NCI-H2029 treated with DMSO at 0.1 percent for 48 hours (cell line): ENCODE data around the gene TOM1L2.
"Not testable (repeated sequence)": the region's sequence is repeated elsewhere in the genome, so short reads cannot be mapped to it uniquely, and the experiment has no call there.

Experiments
- DNase-seq: peaks from one replicate; lab custom pipeline; 2025; lab: John Stamatoyannopoulos, UW

TOM1L2 gene

GRCh38 chr17:17970699-17971430 is 1.3 kb downstream of the TOM1L2 start:
- no peak for DNase-seq

GRCh38 chr17:17966399-17966798 is 5.8 kb downstream of the TOM1L2 start:
- no peak for DNase-seq

- no peak for DNase-seq
Observed at GRCh38 chr17:17965152-17965721, 7.0 kb downstream of the TOM1L2 start.

- DNase-seq, result no peak
Observed at GRCh38 chr17:17964710-17965109, 7.5 kb downstream of the TOM1L2 start.

GRCh38 chr17:17963694-17964436 is 8.3 kb downstream of the TOM1L2 start:
- no peak for DNase-seq

- DNase-seq, result no peak
Observed at GRCh38 chr17:17963066-17963465, 9.1 kb downstream of the TOM1L2 start.

- DNase-seq, result no peak
Observed at GRCh38 chr17:17960500-17961030, 11.6 kb downstream of the TOM1L2 start.

GRCh38 chr17:17959520-17960361 is 12.5 kb downstream of the TOM1L2 start:
- DNase-seq, result no peak

- no peak for DNase-seq
Observed at GRCh38 chr17:17958982-17959381, 13.2 kb downstream of the TOM1L2 start.

- DNase-seq, result no peak
Observed at GRCh38 chr17:17957584-17957916, 14.7 kb downstream of the TOM1L2 start.

- DNase-seq, result not testable (repeated sequence)
Observed at GRCh38 chr17:17955790-17956341, 16.3 kb downstream of the TOM1L2 start.

- no peak for DNase-seq
Observed at GRCh38 chr17:17954079-17954478, 18.1 kb downstream of the TOM1L2 start.

- no peak for DNase-seq
Observed at GRCh38 chr17:17952691-17953090, 19.5 kb downstream of the TOM1L2 start.

- DNase-seq, result no peak
Observed at GRCh38 chr17:17951524-17951923, 20.7 kb downstream of the TOM1L2 start.

GRCh38 chr17:17950806-17951205 is 21.4 kb downstream of the TOM1L2 start:
- no peak for DNase-seq

GRCh38 chr17:17950347-17950746 is 21.9 kb downstream of the TOM1L2 start:
- no peak for DNase-seq

GRCh38 chr17:17947966-17948365 is 24.2 kb downstream of the TOM1L2 start:
- DNase-seq, result no peak

- DNase-seq, result no peak
Observed at GRCh38 chr17:17947309-17947708, 24.9 kb downstream of the TOM1L2 start.

GRCh38 chr17:17946093-17946492 is 26.1 kb downstream of the TOM1L2 start:
- DNase-seq, result no peak

GRCh38 chr17:17944743-17945142 is 27.5 kb downstream of the TOM1L2 start:
- DNase-seq, result no peak

- no peak for DNase-seq
Observed at GRCh38 chr17:17944242-17944641, 28.0 kb downstream of the TOM1L2 start.
